ENCODE results near the gene GOT1. TPM values are rescaled to one million over a fixed set of nuclear protein-coding genes. Genes with fewer than 3 reads are reported as not detected.

The GOT1 gene
- total RNA-seq, 2 donors from 2014 or later: 12.3 to 14.3 TPM

- no peak for TF ChIP-seq CTCF (IDR thresholded peaks at IDR 0.05)
- DNase-seq (ENCODE audit: low spot score): no peak
- Histone ChIP-seq H3K9me3 (no peaks in the 10 kb centered on the region), H3K4me1 (ENCODE audit: control insufficient read depth in 1 of 2, low read depth in 2 of 2) (no peaks in the 10 kb centered on the region), H3K27me3 (replicated peaks; ENCODE audit: insufficient read depth) (no peaks in the 10 kb centered on the region), H3K4me3 (no peak overlapping the region), H3K36me3 (peaks cover 10% of the 10 kb centered on the region), H3K27ac (no peak overlapping the region)
- no peak for ATAC-seq (ENCODE audit: insufficient number of reproducible peaks, low FRiP score, low read depth)
Measured at GRCh38 chr10:99393683-99394082, 36.7 kb downstream of the GOT1 start.

- Histone ChIP-seq H3K4me1 (ENCODE audit: control insufficient read depth in 1 of 2, low read depth in 2 of 2) (no peaks in the 10 kb centered on the region), H3K27me3 (replicated peaks; ENCODE audit: insufficient read depth) (no peaks in the 10 kb centered on the region), H3K27ac (no peak overlapping the region), H3K4me3 (no peak overlapping the region), H3K9me3 (no peaks in the 10 kb centered on the region), H3K36me3 (peaks cover 8% of the 10 kb centered on the region)
- TF ChIP-seq CTCF (IDR thresholded peaks at IDR 0.05): no peak
- DNase-seq (ENCODE audit: low spot score) (no peak), ATAC-seq (ENCODE audit: insufficient number of reproducible peaks, low FRiP score, low read depth) (no peak)
Measured at GRCh38 chr10:99393036-99393435, 37.4 kb downstream of the GOT1 start.

DNA sequence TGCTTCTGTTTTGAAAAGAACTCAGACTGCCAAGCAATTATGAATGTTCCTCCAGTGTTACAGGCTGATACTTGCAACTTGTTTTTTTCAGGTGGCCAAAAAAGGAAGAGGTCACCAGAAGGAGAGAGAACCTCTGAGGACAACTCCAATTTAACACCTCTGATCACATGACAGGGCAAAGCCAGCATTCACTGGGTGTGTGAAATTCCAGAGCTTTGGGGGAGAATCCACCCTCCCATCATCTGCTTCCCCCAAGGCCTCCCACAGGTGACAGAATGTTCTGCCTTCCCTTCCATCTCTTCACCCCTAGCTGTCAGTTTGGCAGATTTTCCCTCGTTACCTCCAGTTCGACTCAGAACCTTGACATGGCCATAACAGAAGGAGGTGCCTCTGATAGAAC is 39.1 kb downstream of the GOT1 start:
- Histone ChIP-seq H3K27ac (no peak overlapping the region), H3K9me3 (no peaks in the 10 kb centered on the region), H3K36me3 (no peaks in the 10 kb centered on the region), H3K27me3 (replicated peaks; ENCODE audit: insufficient read depth) (no peaks in the 10 kb centered on the region), H3K4me1 (ENCODE audit: control insufficient read depth in 1 of 2, low read depth in 2 of 2) (no peaks in the 10 kb centered on the region), H3K4me3 (no peak overlapping the region)
- TF ChIP-seq CTCF (IDR thresholded peaks at IDR 0.05): no peak
- ATAC-seq (ENCODE audit: insufficient number of reproducible peaks, low FRiP score, low read depth) (no peak), DNase-seq (ENCODE audit: low spot score) (no peak)

GRCh38 chr10:99389729-99390480 is 40.5 kb downstream of the GOT1 start:
- Histone ChIP-seq H3K4me3 (no peak overlapping the region), H3K27me3 (replicated peaks; ENCODE audit: insufficient read depth) (no peaks in the 10 kb centered on the region), H3K4me1 (ENCODE audit: control insufficient read depth in 1 of 2, low read depth in 2 of 2) (no peaks in the 10 kb centered on the region), H3K27ac (no peak overlapping the region), H3K9me3 (no peaks in the 10 kb centered on the region), H3K36me3 (no peaks in the 10 kb centered on the region)
- DNase-seq (ENCODE audit: low spot score): no peak
- no peak for TF ChIP-seq CTCF (IDR thresholded peaks at IDR 0.05)
- no peak for ATAC-seq (ENCODE audit: insufficient number of reproducible peaks, low FRiP score, low read depth)

DNA sequence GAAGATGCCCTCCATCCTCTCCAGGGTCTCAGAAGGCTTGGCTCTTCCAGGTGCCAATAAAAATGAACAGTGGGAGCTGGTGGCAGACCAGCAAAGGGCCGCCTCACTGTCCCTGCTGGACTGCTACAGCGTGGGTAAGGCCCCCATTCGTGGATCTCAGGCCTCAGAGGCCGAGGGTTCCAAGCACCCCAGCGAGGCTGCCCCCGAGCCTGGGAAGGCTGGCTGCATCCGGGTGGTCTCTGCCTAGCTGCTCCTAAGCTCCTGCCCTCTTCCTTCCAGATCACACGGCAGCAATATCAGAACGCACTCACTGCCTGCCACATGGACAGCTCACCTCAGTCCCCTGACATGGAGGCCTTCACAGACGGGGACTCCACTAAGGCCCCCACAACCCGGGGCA is 42.9 kb downstream of the GOT1 start:
- Histone ChIP-seq H3K9me3 (no peaks in the 10 kb centered on the region), H3K36me3 (no peaks in the 10 kb centered on the region), H3K4me1 (ENCODE audit: control insufficient read depth in 1 of 2, low read depth in 2 of 2) (no peaks in the 10 kb centered on the region), H3K27me3 (replicated peaks; ENCODE audit: insufficient read depth) (no peaks in the 10 kb centered on the region), H3K27ac (no peak overlapping the region), H3K4me3 (no peak overlapping the region)
- TF ChIP-seq CTCF (IDR thresholded peaks at IDR 0.05): no peak
- no peak for ATAC-seq (ENCODE audit: insufficient number of reproducible peaks, low FRiP score, low read depth)
- DNase-seq (ENCODE audit: low spot score): no peak
